ENCODE data around the gene CD274. TPM values are rescaled to one million over a fixed set of nuclear protein-coding genes. Genes with fewer than 3 reads are reported as not detected.
"Not testable (repeated sequence)": the region's sequence is repeated elsewhere in the genome, so short reads cannot be mapped to it uniquely, and the experiment has no call there.

The CD274 gene
- polyA plus RNA-seq, 1 experiment = 3.8 TPM

- TF ChIP-seq CTCF (IDR thresholded peaks at IDR 0.05; ENCODE audit: insufficient read depth, low read depth, low read length) = no peak
- Histone ChIP-seq H3K27me3 (ENCODE audit: control insufficient read depth, insufficient read depth, low read length) (no peaks in the 10 kb centered on the region), H3K4me3 (ENCODE audit: low read depth, low read length) (no peak overlapping the region), H3K36me3 (ENCODE audit: control insufficient read depth, insufficient read depth, low read length) (no peaks in the 10 kb centered on the region)
- ChIA-PET POLR2A (no interaction called here), CTCF (interaction anchor here (0.6 to 1.4 kb wide), 4 partner anchors 9 to 132 kb away, joined by 3 to 5 read pairs (median 4); partner anchors contain the start of gene CD274)
- DNase-seq (ENCODE audit: low read depth) = no peak
These were observed 9.0 kb downstream of the CD274 start for GRCh38 chr9:5459289-5459829.

GRCh38 chr9:5460157-5460556 lies 9.8 kb downstream of the CD274 start:
- ChIA-PET POLR2A (no interaction called here), CTCF (interaction anchor here (1.1 to 1.4 kb wide), 2 partner anchors 10 to 127 kb away, joined by 4 to 5 read pairs; partner anchors contain the start of gene CD274)
- no peak for DNase-seq (ENCODE audit: low read depth)
- no peaks in the 10 kb centered on the region for H3K27me3 ChIP-seq (ENCODE audit: control insufficient read depth, insufficient read depth, low read length)
- no peak overlapping the region for H3K4me3 ChIP-seq (ENCODE audit: low read depth, low read length)
- TF ChIP-seq CTCF (IDR thresholded peaks at IDR 0.05; ENCODE audit: insufficient read depth, low read depth, low read length) = no peak
- H3K36me3 ChIP-seq (ENCODE audit: control insufficient read depth, insufficient read depth, low read length) = no peaks in the 10 kb centered on the region

- CTCF ChIA-PET = interaction anchor here (1.0 to 2.5 kb wide), 2 partner anchors 14 to 25 kb away, joined by 3 to 7 read pairs; partner anchors contain the start of gene CD274
- POLR2A ChIA-PET; DNase-seq (ENCODE audit: low read depth); H3K4me3 ChIP-seq (ENCODE audit: low read depth, low read length); H3K36me3 ChIP-seq (ENCODE audit: control insufficient read depth, insufficient read depth, low read length); H3K27me3 ChIP-seq (ENCODE audit: control insufficient read depth, insufficient read depth, low read length): not testable (repeated sequence)
These were observed 14.5 kb downstream of the CD274 start for GRCh38 chr9:5464831-5465330.

- Histone ChIP-seq H3K36me3 (ENCODE audit: control insufficient read depth, insufficient read depth, low read length) (peaks cover 1% of the 10 kb centered on the region), H3K4me3 (ENCODE audit: low read depth, low read length) (no peak overlapping the region), H3K27me3 (ENCODE audit: control insufficient read depth, insufficient read depth, low read length) (no peaks in the 10 kb centered on the region)
- DNase-seq (ENCODE audit: low read depth) = no peak
- POLR2A ChIA-PET = no interaction called here
- CTCF ChIA-PET = interaction anchor here (0.6 to 2.5 kb wide), 2 partner anchors 15 to 17 kb away, joined by 3 to 7 read pairs; partner anchors contain the start of gene CD274
- no peak for TF ChIP-seq CTCF (IDR thresholded peaks at IDR 0.05; ENCODE audit: insufficient read depth, low read depth, low read length)
These were observed 15.7 kb downstream of the CD274 start for GRCh38 chr9:5466005-5466404.

GRCh38 chr9:5466766-5467165 lies 16.4 kb downstream of the CD274 start:
- Histone ChIP-seq H3K4me3 (ENCODE audit: low read depth, low read length) (no peak overlapping the region), H3K27me3 (ENCODE audit: control insufficient read depth, insufficient read depth, low read length) (no peaks in the 10 kb centered on the region), H3K36me3 (ENCODE audit: control insufficient read depth, insufficient read depth, low read length) (peaks cover 1% of the 10 kb centered on the region)
- TF ChIP-seq CTCF (IDR thresholded peaks at IDR 0.05; ENCODE audit: insufficient read depth, low read depth, low read length) = no peak
- POLR2A ChIA-PET = no interaction called here
- CTCF ChIA-PET = no interaction called here
- DNase-seq (ENCODE audit: low read depth) = no peak

- peaks cover 1% of the 10 kb centered on the region for H3K36me3 ChIP-seq (ENCODE audit: control insufficient read depth, insufficient read depth, low read length)
- ChIA-PET CTCF (no interaction called here), POLR2A (no interaction called here)
- no peak for TF ChIP-seq CTCF (IDR thresholded peaks at IDR 0.05; ENCODE audit: insufficient read depth, low read depth, low read length)
- no peak overlapping the region for H3K4me3 ChIP-seq (ENCODE audit: low read depth, low read length)
- DNase-seq (ENCODE audit: low read depth) = no peak
- no peaks in the 10 kb centered on the region for H3K27me3 ChIP-seq (ENCODE audit: control insufficient read depth, insufficient read depth, low read length)
These were observed 18.5 kb downstream of the CD274 start for GRCh38 chr9:5468850-5469249.
